Amygdala (tissue), 56 donors: ENCODE data around the gene LYST.
"Not testable (repeated sequence)": the region's sequence is repeated elsewhere in the genome, so short reads cannot be mapped to it uniquely, and the experiment has no call there.

Experiments used
- DNase-seq, 56 donors: peaks; one replicate each; lab custom pipeline; 2025; lab: John Stamatoyannopoulos, UW

The LYST gene

DNA sequence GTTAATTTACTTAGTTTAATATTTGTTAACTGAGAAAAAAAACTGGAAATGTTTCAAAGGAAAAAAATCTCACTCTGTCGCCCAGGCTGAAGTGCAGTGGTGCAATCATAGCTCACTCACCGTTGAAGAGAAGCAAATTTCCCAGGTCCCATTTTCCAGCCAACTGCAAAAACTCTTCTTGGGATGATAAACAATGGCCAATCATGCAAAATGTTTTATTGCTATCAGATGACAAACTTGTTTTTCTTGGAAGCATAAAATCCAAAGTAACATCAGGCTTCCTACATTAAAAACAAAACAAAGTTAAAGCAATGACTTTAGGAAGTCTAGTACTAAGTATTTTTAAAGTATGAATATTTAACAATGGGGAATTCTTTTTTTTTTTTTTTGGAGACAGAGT lies 84.9 kb downstream of the LYST start:
- no peak for DNase-seq

GRCh38 chr1:235779770-235780169 lies 86.9 kb downstream of the LYST start:
- DNase-seq = no peak

DNA sequence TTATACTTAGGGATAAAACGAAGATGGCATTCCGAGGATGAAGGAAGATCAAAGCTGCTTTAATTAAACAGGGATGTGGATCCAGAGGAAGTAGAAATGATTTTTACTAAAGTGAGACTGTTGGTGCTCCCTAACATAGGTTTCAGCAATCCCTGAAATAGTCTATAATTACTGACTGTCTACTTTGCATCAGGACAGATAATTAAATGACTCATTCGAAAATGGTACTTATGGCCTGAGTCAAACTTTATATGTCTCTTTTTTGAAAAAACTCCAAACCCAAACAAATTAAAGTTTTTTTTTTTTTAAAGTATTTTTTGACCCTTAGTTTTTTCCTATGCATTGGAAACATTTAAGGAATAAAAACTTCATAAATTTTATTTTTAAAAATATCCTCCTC lies 90.3 kb downstream of the LYST start:
- DNase-seq = no peak

GRCh38 chr1:235775246-235775860 lies 91.4 kb downstream of the LYST start:
- no peak for DNase-seq

- DNase-seq = no peak
Observed at GRCh38 chr1:235767795-235768194, 98.9 kb downstream of the LYST start.

- no peak for DNase-seq
Observed at GRCh38 chr1:235766794-235767285, 99.9 kb downstream of the LYST start.

DNA sequence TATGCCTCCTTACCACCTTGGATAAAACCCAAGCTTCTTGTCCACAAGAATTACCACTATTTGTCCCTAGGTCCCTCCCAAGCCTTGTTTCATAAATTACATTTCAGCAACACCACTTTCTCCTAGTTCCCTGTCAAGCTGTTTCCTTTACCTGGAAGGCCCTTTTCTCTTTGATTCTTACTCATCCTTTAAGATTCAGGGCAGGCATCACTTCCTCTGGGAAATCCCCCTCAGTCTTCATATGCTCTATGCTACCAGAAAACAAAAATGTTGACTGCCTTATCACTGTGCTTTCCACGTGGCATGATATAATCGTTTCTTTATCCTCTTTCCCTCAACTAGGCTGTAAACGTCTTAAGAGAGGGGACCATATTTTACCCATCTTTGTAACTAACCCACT lies 102.7 kb downstream of the LYST start:
- no peak for DNase-seq

- peak in 4 of 56 donors; percentile 1 to 56 (median 3) for DNase-seq
Observed at GRCh38 chr1:235759336-235759735, 107.4 kb downstream of the LYST start.

GRCh38 chr1:235758931-235759330 lies 107.8 kb downstream of the LYST start:
- peak in 11 of 56 donors; percentile 2 to 75 (median 8) for DNase-seq

GRCh38 chr1:235757587-235758096 lies 109.1 kb downstream of the LYST start:
- no peak for DNase-seq

DNA sequence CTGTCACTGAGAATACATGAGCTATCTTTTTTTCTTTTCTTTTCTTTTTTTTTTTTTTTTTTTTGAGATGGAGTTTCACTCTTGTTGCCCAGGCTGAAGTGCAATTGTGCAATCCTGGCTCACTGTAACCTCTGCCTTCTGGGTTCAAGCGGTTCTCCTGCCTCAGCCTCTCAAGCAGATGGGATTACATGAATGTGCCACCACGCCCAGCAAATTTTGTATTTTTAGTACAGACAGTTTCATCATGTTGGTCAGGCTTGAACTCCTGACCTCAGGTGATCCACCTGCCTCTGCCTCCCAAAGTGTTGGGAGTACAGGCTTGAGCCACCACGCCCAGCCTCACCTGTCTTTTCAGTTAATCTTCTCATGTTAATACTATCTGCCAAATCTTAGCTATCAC lies 112.5 kb downstream of the LYST start:
- not testable (repeated sequence) for DNase-seq

DNA sequence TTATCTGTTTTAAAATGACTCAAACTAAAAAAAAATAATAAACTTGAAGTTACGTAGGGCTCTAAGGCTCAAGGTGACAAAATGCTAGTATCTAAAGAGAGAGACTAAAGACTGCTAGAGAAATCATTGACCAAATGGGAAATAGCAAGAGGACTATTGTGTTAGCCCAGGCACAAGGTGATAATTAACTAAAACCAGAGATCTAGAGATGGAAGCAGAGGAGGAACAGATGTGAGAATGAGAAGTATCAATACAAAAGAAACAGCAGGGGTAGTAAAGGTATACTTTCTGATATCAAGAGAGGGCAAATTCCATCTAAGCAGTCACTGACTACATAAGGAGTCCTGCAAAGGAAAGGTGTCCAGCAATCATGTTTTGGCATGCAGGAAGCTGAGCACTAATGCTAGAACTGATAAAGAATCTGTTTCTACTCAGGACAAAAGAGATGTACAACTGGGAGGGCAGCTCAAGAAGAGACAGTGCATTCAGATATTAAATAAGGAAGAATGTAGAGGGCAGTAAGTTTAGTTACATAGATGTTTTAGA lies 116.9 kb downstream of the LYST start:
- no peak for DNase-seq

DNA sequence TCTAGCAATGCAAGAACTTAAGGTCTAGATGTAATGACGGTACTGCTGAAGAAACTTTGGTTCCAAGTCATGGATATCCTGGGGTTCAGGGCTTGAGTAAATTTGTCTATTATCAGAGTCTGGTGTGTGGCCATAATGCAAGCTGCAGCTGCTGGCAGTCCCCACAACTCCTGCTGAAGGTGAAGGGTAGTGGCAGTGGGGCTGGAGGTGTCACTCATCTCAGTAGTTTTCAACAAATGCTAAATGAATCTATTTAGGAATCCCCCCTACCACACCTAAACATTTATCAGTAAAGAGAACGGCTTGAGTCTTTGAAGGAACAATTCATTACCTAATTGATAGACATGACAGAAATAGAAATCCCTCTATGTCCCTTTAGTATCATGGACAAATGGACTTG lies 118.0 kb downstream of the LYST start:
- DNase-seq = no peak

DNA sequence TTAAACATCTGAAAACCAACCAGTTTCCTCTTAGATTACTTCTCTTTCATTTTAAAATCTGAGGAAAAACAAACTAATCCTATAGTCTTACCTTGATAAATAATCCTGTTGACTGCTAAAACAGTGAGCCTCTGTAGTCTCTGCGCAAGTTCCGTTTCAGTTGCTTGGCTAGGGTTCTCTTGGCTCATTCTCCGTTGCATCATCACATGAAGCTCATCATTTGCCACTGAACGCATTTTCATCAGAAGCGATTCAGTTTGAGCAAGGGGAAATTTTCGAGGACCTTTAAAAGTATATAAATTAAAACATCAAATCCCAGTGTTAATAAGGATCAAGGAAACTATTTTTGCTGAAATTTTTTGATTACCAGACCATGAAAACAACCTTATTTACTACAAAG lies 120.5 kb downstream of the LYST start:
- DNase-seq = peak in 1 of 56 donors; percentile 1

- no peak for DNase-seq
Observed at GRCh38 chr1:235745503-235746136, 121.1 kb downstream of the LYST start.

DNA sequence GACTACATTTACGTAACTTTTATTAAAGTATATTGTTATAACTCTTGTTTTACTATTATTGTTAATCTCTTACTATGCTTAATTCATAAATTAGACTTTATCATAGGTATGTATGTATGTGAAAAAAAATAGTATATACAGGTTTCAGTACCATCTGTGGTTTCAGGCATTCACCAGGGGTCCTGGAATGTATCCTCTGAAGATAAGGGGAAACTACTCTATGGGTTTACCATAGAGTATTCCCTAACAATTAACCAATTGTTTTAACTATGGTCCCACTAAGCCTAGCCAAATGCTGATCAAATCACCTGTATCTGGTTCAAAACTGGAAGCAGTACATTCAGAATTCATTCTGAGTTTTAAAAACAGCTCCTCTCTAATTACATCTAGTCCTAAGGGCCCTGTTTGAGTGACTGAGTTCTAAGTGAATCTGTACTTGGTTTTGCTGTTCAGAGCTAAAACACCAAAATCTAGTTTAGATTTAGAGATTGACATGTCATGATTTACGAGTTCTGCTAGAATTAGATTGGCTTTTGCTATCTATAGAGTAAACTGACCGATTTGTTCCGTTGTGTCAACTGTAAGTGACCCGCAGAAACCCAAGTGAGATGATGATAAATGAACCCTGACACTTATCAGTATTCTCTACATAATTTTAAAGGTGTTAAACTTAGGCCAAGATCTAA lies 123.6 kb downstream of the LYST start:
- no peak for DNase-seq

GRCh38 chr1:235741294-235741693 lies 125.4 kb downstream of the LYST start:
- no peak for DNase-seq

GRCh38 chr1:235739631-235740030 lies 127.1 kb downstream of the LYST start:
- DNase-seq = no peak

GRCh38 chr1:235739124-235739523 lies 127.6 kb downstream of the LYST start:
- no peak for DNase-seq

- no peak for DNase-seq
Observed at GRCh38 chr1:235737751-235738150, 129.0 kb downstream of the LYST start.

- DNase-seq = no peak
Observed at GRCh38 chr1:235736263-235736662, 130.4 kb downstream of the LYST start.
